ENCODE results near the gene HSD17B14.

Gene HSD17B14

DNA sequence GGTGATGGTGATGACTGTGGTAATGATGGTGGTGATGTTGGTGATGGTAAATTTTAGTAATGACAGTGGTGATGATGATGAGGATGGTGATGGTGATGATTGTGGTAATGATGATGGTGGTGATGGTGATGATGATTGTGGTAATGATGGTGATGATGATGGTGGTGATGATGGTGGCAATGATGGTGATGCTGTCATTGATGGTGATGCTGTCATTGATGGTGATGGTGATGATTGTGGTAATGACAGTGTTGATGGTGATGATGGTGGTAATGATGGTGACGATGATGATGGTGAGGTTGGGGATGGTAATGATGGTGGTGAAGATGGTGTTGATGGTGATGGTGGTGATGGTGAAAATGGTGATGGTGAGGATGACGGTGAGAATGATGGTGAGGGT is 13.8 kb downstream of the HSD17B14 start:
- DNase-seq = no peak

DNA sequence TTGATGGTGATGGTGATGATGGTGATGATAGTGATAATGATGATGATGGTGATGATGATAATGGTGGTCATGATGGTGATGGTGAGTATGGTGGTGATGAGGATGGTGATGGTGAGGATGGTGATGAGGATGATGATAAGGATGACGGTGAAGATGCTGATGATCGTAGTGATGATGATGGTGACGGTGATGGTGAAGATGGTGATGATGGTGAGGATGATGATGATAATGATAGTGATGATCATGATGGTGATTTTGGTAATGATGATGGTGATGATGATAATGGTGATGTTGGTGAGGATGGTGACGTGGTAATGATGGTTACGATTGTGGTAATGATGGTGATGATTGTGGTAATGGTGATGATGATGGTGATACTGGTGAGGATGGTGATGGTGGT is 14.7 kb downstream of the HSD17B14 start:
- DNase-seq = no peak

DNA sequence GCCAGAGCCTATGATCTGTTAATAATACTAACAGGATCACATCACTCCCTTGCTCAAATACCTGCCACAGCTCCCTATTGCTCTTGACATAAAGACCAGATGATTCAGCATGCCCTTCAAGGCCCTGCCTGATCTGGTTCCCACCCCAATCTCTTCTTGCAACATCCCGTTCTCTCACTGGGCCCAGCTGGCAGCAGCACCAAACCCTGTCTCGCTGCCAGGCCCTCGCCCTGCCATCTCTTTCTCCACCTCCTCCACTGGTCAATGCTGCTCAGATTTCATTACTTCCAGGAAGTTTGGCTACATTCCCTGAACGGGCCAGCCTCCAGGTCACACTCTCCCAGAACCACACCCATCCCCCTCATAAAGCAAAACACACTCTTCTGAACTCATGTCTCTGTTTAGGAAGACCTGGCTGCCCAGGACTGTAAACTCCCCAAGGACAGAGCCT is 16.9 kb downstream of the HSD17B14 start:
- DNase-seq = no peak

DNA sequence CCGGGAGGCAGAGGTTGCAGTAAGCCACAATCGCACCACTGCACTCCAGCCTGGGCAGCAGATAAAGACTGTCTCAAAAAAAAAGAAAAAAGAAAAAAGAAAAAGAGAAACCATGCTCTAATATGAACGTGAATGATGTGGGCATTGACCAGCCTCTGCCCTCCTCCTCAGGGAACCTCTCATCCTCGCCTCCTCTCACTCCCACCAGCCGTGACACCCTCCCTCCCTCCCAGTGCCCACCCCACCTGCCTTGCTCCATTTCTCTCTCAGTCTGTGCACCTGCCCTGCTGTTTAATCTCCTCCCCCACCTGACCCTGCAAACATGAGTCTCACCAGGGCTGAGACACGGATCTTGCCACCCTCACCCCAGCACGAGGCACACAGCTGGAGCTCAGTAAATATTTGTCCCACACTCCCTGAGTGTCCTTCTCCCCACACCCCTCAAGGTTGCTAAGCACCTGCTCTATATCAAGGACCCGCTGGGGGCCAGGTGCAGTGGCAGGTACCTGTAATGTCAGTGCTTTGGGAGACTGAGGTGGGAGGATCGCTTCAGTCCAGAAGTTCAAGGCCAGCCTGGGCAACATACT is 18.0 kb downstream of the HSD17B14 start:
- DNase-seq = no peak

DNA sequence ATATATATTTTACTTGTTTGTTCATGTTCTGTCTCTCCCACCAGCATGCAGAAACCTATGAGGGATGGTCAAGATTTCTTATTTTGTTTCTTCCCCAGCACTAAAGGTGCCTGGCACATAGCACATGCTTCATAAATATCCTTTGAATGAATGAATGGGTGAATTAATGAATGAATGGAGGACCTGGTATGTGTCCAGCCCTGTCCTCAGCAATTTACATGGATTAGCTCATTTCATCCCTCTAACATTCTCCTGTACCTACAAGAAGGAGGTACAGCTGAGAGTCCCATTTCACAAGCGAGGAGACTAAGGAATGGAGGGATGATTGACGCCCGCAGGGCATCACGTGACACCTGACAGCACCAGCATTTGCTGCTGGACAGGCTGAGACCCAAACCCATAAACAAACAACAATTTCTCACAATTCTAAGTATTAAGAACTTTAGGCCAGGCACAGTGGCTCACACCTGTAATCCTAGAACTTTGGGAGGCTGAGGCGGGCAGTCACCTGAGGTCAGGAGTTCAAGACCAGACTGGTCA is 18.6 kb downstream of the HSD17B14 start:
- no peak for DNase-seq

DNA sequence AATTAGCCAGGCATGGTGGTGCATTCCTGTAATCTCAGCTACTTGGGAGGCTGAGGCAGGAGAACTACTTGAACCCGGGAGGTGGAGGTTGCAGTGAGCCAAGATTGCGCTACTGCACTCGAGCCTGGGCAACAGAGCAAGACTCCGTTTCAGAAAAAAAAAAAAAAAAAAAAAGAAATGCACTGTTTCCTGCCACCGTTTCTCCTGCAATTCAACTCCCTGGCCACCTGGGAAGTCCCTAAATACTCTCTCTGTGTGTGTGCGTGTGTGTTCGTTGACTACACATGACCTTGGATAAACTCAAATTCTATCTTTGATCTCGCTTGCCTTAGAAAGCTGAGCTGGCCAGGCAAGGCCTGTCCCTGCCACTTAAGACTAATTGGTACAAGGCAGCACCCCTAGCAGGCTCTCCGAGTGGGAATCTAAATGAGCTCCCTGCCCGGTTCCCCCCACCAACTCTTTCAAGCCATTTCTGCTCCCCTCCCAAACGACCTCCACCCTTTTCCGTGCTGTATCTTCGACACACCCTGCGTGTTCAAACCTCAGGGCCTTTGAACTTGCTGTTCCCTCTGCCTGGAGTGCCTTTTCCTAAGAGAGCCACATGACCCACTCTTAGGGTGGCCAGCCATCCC is 20.3 kb downstream of the HSD17B14 start:
- DNase-seq = no peak

DNA sequence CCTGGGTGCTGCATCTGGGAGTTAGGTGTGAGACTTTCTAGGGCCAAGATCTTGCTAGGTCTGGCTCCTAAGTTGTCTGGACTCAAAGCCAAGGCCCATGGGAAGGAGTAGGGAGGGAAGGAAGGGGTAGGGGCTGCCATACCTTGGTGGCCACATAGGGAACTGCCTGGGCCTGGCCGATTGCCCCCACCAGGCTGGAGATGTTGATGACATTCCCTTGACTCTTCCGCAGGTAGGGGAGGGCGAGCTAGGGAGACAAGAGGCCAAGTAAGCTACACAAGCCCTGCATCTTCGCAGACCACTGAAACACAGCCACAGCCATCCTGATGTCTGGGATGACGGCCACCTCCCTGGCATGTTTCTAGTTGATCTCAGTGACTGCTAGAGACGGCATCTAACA is 21.4 kb downstream of the HSD17B14 start:
- no peak for DNase-seq

DNA sequence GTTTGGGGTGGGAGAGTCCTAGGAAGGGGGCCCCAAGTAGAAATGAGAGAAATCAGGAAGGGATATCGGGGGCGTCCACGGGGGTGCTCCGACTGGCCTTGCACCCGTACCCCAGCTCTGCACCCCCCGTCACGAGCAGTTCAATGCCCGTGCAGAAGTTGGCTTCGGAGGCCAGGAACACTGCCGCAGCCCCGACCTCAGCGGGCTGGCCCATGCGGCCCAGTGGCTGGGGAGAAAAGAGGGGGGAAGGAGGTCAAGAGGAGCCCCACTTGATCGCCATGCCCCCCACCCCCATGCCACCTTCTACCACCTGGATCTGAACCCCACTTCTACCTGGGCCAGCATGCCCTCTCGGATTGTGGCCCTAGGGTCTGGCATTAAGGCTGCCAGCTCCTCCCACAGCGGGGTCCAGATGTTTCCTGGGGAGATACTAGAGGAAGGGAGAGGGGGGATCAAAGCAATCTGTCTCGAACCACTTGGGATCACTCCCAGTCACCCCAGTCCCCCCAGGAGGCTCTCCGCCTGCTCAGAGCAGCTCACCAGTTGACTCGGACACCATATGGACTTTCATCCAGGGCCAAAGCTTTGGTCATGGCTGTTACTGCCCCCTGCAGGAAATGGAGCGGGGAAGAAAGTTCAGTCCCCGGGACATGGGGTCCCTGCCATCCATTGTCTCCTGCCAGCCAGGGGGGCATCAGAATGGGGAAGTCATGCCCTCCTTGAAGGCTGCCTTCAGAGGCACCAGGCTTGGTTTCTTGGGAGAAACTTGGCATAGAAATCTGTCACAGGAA is 23.0 kb downstream of the HSD17B14 start:
- DNase-seq = no peak

DNA sequence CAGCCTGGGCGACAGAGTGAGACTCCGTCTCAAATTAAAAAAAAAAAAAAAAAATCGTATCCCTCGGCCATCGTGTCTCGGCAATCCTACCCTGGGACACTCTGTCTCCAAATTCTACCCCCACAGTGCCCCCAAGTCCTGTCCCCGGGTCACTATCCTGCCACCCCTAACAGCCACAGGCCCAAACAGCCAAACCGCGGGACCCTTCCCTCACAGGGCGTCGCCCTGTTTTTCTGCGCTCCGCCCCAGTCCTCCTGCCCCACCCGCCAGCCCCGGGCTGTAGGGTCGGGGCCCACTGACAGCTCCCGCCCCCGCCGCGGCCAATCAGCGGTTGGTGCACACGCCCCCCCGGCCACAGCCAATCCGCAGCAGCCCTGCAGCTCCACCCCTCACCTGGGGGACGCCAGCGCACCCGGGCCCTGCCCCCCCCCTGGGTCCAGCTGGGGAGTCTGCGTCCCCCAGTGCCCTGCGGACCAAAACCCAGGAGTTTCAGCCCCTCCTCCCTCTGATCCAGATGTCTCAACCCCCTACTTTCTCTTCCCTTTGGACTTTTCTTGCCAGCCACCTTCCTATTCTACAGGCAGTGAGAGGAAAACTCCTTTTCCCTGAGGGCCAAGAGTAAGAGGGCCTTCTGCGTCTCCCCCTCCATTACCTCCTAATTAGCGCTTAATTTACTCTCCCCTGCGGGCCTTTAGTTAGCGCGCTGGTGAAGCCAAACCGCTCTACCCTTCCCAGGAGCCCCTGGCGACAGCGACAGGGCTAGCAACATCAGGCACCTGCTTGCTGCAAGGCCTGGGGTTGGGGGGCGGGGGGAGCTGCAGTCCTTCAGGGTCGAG is 24.0 kb downstream of the HSD17B14 start:
- DNase-seq = peak; percentile 60 to 76

DNA sequence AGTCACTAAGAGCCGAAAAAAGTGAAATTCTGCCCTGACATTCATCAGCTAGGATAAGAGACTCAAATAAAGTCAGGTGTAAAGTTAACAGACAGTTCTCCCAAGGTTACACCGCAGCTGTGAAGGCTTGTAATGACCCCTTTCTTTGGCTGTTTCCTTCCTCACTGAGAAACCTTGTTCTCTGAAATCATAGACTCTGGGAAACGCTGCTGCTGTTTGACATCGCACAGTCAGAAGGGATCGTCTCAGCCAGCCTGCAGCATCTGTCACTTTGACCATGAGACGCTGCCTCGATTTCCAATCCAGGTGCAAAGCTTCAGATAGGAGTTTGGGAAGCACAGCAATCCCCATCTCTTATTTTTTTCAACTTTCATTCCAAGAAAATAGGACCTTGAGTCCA is 26.1 kb downstream of the HSD17B14 start:
- no peak for DNase-seq

DNA sequence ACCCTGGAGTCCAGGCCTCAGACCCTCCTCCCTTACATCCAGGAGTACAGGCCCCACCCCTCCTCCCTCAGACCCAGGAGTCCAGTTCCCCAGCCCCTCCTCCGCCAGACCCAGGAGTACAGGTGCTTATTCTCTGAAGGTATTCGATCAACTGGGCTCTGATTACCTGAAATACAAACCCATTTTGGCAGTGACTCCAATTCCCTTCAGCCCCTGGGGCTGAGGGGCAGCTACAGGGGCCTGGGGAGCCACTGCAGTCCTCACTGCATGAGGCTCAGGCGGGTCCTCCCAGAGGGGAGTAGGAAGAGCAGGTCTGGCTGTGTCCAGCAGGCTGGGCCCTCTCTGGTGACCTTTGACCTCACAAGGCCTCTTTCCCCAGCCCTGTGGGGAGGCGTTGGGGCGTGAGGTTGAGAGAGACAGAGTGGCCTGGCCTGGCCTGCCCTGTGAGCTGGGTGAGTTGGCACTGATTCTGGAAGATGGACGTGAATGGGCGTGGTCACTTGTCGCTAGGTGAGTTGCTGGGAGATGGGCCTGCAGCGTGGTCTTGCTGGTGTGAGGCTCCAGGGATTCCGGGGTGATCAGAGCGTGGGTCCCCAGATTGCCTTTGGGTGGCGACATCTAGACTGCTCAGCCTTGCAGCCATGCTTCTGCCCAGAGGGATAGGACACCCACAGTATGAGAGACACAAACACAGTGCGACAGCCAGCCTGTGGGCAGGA is 28.5 kb downstream of the HSD17B14 start:
- DNase-seq = no peak

DNA sequence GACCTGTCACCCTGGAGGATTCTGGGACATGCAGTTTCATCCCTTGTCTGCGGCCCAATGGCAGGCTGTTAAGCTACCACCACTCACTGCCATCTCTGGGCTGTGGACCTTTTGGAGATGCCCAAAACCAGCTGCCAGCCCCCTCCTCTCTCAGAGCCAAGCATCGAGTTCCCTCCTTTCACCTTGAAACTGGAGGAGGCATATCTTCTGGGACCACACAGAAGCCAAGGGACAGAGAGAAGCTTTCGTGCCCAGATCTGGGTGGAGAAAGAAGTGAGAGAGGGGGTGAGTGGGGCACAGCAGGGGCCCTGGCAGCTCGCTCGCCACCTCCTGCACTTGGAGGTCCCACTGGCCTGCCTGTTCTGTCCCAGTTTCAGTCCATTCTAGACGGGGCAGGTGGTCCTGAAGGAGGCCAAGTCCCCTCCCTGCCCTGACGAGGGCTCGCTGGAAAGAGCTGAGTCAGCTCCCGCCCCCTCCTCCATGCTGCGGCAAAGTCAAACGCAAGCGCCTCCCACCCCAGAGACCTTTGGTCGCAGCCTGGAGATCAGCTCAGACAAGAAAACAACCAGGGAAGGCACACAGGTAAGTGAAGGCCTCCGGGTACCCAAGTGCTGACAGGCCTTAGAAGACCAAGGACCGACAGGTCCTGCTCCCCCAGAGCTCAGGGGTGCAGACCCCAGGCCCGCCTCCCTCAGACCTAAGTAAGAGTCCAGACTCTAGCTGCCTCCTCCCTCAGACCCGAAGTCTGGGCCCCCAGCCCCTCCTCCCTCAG is 29.3 kb downstream of the HSD17B14 start:
- DNase-seq = no peak

DNA sequence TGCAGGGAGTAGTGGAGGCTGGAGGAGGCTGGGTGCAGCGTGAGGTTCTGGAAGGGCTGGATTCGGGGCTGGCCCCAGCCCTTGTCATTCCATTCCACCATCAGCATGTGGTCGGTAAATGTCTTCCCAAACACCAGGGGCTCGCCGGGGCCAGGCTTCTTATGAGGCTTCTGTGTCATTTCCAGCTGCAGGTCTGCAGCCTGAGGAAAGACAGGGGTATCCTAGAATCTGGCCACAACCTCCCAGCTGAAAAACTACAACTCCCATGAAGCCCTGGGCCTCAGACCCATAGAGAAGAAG is 29.8 kb downstream of the HSD17B14 start:
- DNase-seq = peak; percentile 36 to 37

DNA sequence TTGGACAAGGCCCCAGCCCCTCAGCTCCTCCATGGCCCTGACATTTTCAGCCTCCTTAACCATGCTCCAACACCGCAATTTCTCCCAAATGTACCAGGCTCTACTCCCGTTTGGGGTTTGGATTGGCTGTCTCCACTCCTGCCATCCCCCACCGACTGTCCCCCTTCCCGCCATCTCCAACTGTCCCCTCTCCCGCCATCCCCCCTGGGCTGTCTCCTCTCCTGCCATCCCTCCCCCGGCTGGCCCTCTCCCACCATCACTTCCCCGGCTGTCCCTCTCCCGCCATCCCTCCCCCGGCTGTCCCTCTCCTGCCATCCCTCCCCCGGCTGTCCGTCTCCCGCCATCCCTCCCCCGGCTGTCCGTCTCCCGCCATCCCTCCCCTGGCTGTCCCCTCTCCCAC is 30.8 kb downstream of the HSD17B14 start:
- no peak for DNase-seq

DNA sequence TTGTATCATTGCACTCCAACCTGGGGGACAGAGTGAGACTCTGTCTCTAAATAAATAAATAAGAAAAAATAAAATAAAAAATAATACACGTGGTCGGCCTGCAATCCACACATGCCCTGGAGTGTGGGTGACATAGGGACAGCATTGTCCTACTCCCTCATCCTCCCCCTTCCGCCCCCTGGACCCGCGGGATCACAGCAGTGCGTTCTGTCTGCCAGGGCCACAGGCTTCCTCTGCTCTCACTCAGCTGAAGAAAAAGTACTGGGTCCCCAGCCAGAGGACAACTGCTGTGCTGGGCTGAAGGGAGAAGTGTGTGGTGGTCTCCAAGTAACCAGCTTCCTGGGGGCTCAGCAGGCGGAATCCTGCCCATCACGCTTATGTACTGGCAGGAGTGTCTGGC is 31.8 kb downstream of the HSD17B14 start:
- no peak for DNase-seq

DNA sequence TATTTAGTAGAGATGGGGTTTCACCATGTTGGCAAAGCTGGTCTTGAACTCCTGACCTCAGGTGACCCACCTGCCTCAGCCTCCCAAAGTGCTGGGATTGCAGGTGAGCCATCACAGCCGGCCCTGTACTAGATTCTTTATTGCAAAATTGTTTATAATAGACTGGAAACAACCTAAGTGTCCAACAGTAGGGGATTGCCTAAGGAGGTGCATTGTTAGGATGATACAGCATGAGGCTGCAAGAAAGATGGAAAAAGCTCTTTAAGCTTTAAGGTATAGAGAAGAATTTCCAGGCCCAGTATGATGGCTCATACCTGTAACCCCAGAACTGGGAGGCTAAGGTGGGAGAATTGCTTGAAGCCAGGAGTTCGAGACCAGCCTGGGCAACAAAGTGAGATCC is 33.7 kb downstream of the HSD17B14 start:
- DNase-seq = no peak

DNA sequence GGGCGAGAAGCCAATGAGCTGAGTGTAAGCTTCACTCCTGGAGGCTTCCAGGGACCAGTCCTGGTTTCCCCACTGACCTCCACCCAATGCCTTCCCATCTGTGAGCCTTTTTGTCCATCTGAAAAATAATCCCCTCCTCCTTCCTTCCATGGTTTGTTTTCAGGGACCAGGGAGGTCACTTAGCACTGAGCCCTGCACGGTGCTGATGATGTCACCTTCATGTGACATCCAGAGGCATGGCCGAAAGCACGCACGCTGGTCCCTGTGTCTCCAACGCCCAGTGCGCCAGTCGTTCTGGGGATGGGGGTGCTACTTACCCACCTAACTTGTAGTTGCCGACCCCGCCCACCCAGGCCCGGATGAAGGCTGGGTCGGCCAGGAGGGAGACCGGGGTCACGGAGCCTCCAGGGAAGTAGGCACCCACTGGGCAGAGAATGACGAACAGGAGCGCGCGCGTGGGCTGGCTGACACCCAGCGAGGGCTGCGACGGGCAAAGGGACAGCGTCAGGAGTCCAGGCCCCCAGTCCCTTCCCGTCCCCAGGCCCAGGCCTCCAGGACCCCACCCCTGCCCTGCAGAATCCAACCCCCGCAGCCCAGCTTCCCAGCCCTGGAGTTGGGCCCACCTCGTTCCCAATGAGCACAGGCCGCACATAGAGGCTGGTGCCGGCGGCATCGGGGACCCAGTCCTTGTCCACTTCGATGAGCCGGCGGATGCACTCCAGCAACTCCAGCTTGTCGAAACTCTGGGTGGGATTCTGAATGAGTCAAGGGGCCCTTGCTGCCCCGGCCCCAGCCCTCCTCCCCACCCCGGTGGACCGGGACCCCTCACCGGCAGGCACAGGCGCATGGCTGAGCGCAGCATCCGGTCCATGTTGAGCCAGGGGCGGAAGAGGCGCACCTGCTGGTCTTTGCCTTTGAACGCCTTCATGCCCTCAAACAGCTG is 36.7 kb downstream of the HSD17B14 start:
- no peak for DNase-seq

DNA sequence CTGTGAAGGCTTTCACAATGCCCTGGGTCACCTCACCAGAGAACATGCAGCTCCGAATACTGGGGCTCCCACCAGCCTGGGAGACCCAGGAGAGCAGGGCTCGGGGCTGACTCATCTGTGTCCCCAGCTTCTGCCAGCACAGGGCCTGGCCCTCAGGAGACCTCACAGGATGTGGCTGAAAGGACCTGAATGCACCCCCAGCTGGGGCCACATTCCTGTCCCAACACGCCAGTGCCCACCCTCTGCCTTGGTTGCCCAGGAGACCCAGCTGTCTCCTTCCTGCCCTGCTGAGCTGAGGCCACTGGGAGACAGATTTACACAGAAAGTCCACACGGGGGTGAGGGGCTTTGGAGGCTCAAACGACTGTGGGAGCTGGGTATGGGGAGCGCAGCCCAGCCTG is 37.4 kb downstream of the HSD17B14 start:
- no peak for DNase-seq

DNA sequence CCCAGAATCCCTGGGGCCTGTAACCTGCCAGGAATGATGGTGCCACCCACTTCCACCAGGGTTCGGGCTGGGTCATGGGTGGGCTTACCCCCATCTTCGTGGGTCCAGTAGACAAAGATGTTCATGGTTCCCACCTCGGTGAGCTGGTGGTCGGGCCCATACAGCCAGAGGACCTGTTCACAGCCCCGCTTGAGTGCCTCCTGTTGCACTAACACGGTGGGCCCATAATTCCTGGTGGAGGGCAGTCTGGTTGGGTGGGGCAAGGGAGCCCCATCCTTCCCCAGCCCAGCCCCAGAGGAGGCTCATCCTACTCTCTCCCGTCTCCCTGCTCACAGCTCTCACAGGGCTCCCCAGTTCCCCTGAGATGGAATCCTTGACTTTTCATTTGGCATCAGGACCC is 39.2 kb downstream of the HSD17B14 start:
- no peak for DNase-seq

DNA sequence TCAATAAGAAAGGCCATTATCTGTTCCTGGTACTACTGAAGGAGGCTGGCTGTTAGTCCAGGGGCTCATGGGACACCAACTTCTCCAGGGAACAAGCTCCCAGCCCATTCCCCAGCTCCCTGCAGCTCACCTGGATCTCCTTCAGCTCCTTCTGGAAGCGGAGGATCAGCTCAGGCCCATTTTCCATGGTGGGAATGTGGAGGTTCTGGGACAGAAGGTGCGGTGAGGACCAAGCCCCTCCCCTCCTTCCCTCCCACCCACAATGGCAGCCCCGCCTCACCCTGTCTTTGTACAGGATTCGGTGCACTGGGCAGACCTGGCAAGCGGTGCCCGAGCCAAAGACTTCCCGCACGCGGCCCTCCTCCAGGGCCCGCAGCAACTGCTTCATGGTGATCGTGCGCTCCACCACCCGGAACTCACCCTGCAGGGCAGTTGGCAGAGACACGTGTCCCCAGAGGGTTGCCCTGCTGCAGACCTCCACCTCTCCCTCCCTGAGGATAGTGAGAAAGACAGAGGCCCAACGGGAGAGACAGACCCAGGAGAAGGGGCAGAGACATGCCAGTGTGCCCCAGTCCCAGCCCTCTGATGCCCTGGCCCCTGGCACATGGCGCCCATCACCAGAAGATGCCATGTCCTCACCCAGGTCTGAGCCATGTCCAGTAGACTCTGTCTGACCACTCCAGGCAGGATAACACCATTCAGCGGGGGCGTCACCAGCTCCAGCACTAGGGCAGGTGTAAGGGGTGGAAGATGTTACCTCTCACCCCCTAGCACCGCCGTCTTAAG is 39.8 kb downstream of the HSD17B14 start:
- DNase-seq = no peak
